Spleen (tissue), 11 donors: ENCODE data around the gene CNEP1R1. TPM values are rescaled to one million over a fixed set of nuclear protein-coding genes. Genes with fewer than 3 reads are reported as not detected.

ENCODE experiments used
- DNase-seq: peaks from one replicate; pipeline ENCODE4 v3.0.0-alpha.2; 2020
- H3K27ac ChIP-seq, 8 donors: fragments of 200-600 bp; sonication (generic) in 7 of 8; 1 replicate in 4 of 8; 2 replicates in 4 of 8; pipeline versions ENCODE4 v1.5.0 to v1.8.0; 2016 to 2021; ENCODE audit warnings: inconsistent platforms in 4 of 8, mild to moderate bottlenecking in 4 of 8, moderate library complexity in 1 of 8
- H3K27me3 ChIP-seq, 7 donors: fragments of 200-600 bp; sonication (generic) in 6 of 7; replicated peaks in 1 of 7; 1 replicate in 4 of 7; 2 replicates in 3 of 7; pipeline versions ENCODE4 v1.5.0 to v1.8.0; 2016 to 2021; ENCODE audit warnings: inconsistent platforms in 3 of 7, mild to moderate bottlenecking in 1 of 7
- H3K36me3 ChIP-seq, 6 donors: fragments of 200-600 bp; sonication (generic) in 5 of 6; 1 replicate in 4 of 6; 2 replicates in 2 of 6; pipeline versions ENCODE4 v1.5.0 to v1.8.0; 2016 to 2021; ENCODE audit warnings: inconsistent platforms in 2 of 6
- H3K4me1 ChIP-seq, 6 donors: fragments of 200-600 bp; sonication (generic) in 5 of 6; 1 replicate in 3 of 6; 2 replicates in 3 of 6; pipeline versions ENCODE4 v1.5.0 to v1.8.0; 2016 to 2021; ENCODE audit warnings: inconsistent platforms in 3 of 6
- H3K4me3 ChIP-seq, 8 donors: fragments of 200-600 bp; sonication (generic) in 7 of 8; 1 replicate in 4 of 8; 2 replicates in 4 of 8; pipeline versions ENCODE4 v1.5.0 to v1.8.0; 2016 to 2021; ENCODE audit warnings: inconsistent platforms in 4 of 8, mild to moderate bottlenecking in 4 of 8, moderate library complexity in 2 of 8
- H3K9me3 ChIP-seq, 8 donors: fragments of 200-600 bp; sonication (generic) in 7 of 8; 1 replicate in 4 of 8; 2 replicates in 4 of 8; pipeline versions ENCODE4 v1.5.0 to v1.8.0; 2016 to 2021; ENCODE audit warnings: inconsistent platforms in 4 of 8
- CTCF ChIP-seq, 11 experiments: fragments of 200-600 bp in 7 of 11; fragments of 450-650 bp in 4 of 11; sonication (generic) in 4 of 11; IDR thresholded peaks in 8 of 11; conservative IDR thresholded peaks in 3 of 11; 1 replicate in 7 of 11; 2 replicates in 4 of 11; pipeline versions ENCODE4 v1.4.0 to v1.8.0; 2016 to 2021; ENCODE audit warnings: antibody characterized with exemption in 11 of 11, inconsistent platforms in 4 of 11, mild to moderate bottlenecking in 1 of 11
- POLR2A ChIP-seq, 3 donors: fragments of 450-650 bp; IDR thresholded peaks; one replicate each; pipeline ENCODE4 v1.5.1; 2017; ENCODE audit warnings: antibody characterized with exemption in 3 of 3, mild to moderate bottlenecking in 1 of 3
- POLR2AphosphoS5 ChIP-seq, 3 donors: sonication (generic); formaldehyde crosslinking; IDR thresholded peaks; one replicate each; pipeline ENCODE4 v1.5.1; 2017; ENCODE audit warnings: antibody characterized with exemption in 3 of 3
- WGBS, 5 donors: extraction: QIAGEN DNeasy Blood & Tissue Kit in 3 of 5; methylation state at CpG; one replicate each; pipeline versions ENCODE4 v1.1.5 to v1.1.7; 2013 to 2018; 5-methylcytosine and 5-hydroxymethylcytosine counted together
- intact Hi-C: fragments of 100-400 bp; cut with DNase I; formaldehyde crosslinking; loops from one replicate; pipeline ENCODE4 v1.15.0; 2023; ENCODE audit warnings: low total_unique reads
- polyA plus RNA-seq, 3 donors: library from polyadenylated mRNA; stranded (reverse); fragments of 200-250 nt; gene quantifications; one replicate each; pipeline ENCODE4 v1.2.1, GENCODE V29; 2013
- total RNA-seq, 7 donors: library from RNA; depleted of rRNA in 3 of 7; stranded (reverse); fragments of >200 nt in 3 of 7; fragmentation: NEBNext Ultra II Directional in 4 of 7; extraction: Animal tissue kit (Norgen Biotek cat#: 25700) in 4 of 7; gene quantifications; one replicate each; pipeline versions ENCODE4 v1.1.0 to v1.2.1, GENCODE V29; 2016 to 2021
- donor health status: healthy with polysubstance abuse.
- donor health status: DM: no; HTN: no; CAD: no; lungs with moderate emphysema.
- donor health status: DM: no; HTN: no; CAD: no.
- donor health status: Bipolar disorder and iron deficiency.
- donor health status: healthy.
- donor health status: DM: no; HTN: no; CAD: no.
- donor health status: DM: yes; HTN: yes; CAD: no.

Gene CNEP1R1
- total and polyA plus RNA-seq, 10 donors, result 9.6 to 45.4 (median 30.3) TPM

- no peak for TF ChIP-seq POLR2A (IDR thresholded peaks at IDR 0.05)
- TF ChIP-seq POLR2AphosphoS5 (IDR thresholded peaks at IDR 0.05), result no peak
- TF ChIP-seq CTCF (IDR thresholded peaks at IDR 0.05 in 8 of 11, conservative IDR thresholded peaks at IDR 0.05 in 3 of 11), result no peak
These were observed 23.9 kb upstream of the CNEP1R1 start for GRCh38 chr16:50001144-50001543.

GRCh38 chr16:50002190-50002589 is 22.8 kb upstream of the CNEP1R1 start:
- Histone ChIP-seq H3K27ac (no peak overlapping the region), H3K27me3 (peaks cover 0 to 7% (median 0%) of the 10 kb centered on the region in 7 donors), H3K36me3 (no peaks in the 10 kb centered on the region), H3K9me3 (peaks cover 0 to 9% (median 0%) of the 10 kb centered on the region in 8 donors), H3K4me3 (no peak overlapping the region), H3K4me1 (no peaks in the 10 kb centered on the region)
- TF ChIP-seq POLR2AphosphoS5 (IDR thresholded peaks at IDR 0.05), result no peak
- no peak for TF ChIP-seq CTCF (IDR thresholded peaks at IDR 0.05 in 8 of 11, conservative IDR thresholded peaks at IDR 0.05 in 3 of 11)
- no peak for TF ChIP-seq POLR2A (IDR thresholded peaks at IDR 0.05)
- no peak for DNase-seq
- WGBS, 5 donors, result 68 to 96% (median 83%) methylated on average over 1 of the region's 1 CpG
- intact Hi-C loops, result no loop called here

More at GRCh38 chr16:50001144-50001543, 23.9 kb upstream of the CNEP1R1 start:
- Histone ChIP-seq H3K27me3 (peaks cover 0 to 7% (median 0%) of the 10 kb centered on the region in 7 donors), H3K9me3 (peaks cover 0 to 6% (median 0%) of the 10 kb centered on the region in 8 donors), H3K36me3 (no peaks in the 10 kb centered on the region), H3K4me3 (no peak overlapping the region), H3K27ac (no peak overlapping the region), H3K4me1 (no peaks in the 10 kb centered on the region)
- WGBS, 5 donors, result 77 to 88% (median 85%) methylated on average over 3 of the region's 3 CpGs
- DNase-seq, result no peak
- intact Hi-C loops, result no loop called here

GRCh38 chr16:50004239-50004638 is 20.8 kb upstream of the CNEP1R1 start:
- intact Hi-C loops, result no loop called here
- DNase-seq, result no peak
- peaks cover 0 to 7% (median 0%) of the 10 kb centered on the region in 7 donors for H3K27me3 ChIP-seq

GRCh38 chr16:50006964-50007363 is 18.1 kb upstream of the CNEP1R1 start:
- H3K9me3 ChIP-seq, result peaks cover 0 to 15% (median 0%) of the 10 kb centered on the region in 8 donors
- H3K27ac ChIP-seq, result no peak overlapping the region
- TF ChIP-seq POLR2AphosphoS5 (IDR thresholded peaks at IDR 0.05) (no peak), POLR2A (IDR thresholded peaks at IDR 0.05) (no peak), CTCF (IDR thresholded peaks at IDR 0.05 in 8 of 11, conservative IDR thresholded peaks at IDR 0.05 in 3 of 11) (no peak)
- intact Hi-C loops, result no loop called here
- no peak for DNase-seq
- H3K4me1 ChIP-seq, result no peaks in the 10 kb centered on the region
- 58 to 83% (median 67%) methylated on average over 2 of the region's 2 CpGs for WGBS, 5 donors
- no peaks in the 10 kb centered on the region for H3K36me3 ChIP-seq
- H3K4me3 ChIP-seq, result no peak overlapping the region
- peaks cover 0 to 7% (median 0%) of the 10 kb centered on the region in 7 donors for H3K27me3 ChIP-seq

More at GRCh38 chr16:50004239-50004638, 20.8 kb upstream of the CNEP1R1 start:
- H3K27ac ChIP-seq, result no peak overlapping the region
- peaks cover 0 to 18% (median 0%) of the 10 kb centered on the region in 8 donors for H3K9me3 ChIP-seq
- H3K36me3 ChIP-seq, result no peaks in the 10 kb centered on the region
- no peak for TF ChIP-seq POLR2AphosphoS5 (IDR thresholded peaks at IDR 0.05)
- no peak for TF ChIP-seq CTCF (IDR thresholded peaks at IDR 0.05 in 8 of 11, conservative IDR thresholded peaks at IDR 0.05 in 3 of 11)
- no peak for TF ChIP-seq POLR2A (IDR thresholded peaks at IDR 0.05)
- WGBS, 5 donors, result 81 to 95% (median 81%) methylated on average over 4 of the region's 4 CpGs
- H3K4me1 ChIP-seq, result no peaks in the 10 kb centered on the region
- no peak overlapping the region for H3K4me3 ChIP-seq
